Measurements from ENCODE around the gene NALF2.

The NALF2 gene

GRCh38 chrX:69503782-69504625 lies at the start of gene NALF2:
TSS of gene NALF2 (plus strand) at chrX:69504326. CDS start at chrX:69505283, 957 bp downstream.
- DNase-seq (ENCODE audit: low spot score) = peak; percentile 22

DNA sequence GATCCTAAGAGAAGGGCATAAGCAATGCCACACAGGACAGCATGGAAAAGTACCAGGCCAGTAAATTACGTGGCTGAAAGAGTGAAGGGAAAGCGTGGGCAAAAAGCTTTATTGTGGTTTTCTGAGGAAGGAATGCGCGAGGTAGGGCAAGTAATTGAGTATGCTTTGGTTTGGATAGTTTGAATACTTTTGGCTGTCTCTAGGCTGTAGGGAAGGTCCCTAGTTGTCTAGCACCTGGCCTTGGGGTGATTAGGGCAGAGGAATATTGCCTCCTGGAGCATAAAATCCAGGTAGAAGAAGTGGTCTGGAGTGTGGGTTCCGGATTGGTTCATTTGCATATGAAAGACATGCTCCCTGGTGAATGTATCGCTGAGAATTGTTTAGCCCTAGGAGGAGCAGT lies 46.4 kb upstream of the NALF2 start:
- no peak for DNase-seq (ENCODE audit: low spot score)

- DNase-seq (ENCODE audit: low spot score) = no peak
These were observed 37.6 kb upstream of the NALF2 start for GRCh38 chrX:69466546-69466945.

DNA sequence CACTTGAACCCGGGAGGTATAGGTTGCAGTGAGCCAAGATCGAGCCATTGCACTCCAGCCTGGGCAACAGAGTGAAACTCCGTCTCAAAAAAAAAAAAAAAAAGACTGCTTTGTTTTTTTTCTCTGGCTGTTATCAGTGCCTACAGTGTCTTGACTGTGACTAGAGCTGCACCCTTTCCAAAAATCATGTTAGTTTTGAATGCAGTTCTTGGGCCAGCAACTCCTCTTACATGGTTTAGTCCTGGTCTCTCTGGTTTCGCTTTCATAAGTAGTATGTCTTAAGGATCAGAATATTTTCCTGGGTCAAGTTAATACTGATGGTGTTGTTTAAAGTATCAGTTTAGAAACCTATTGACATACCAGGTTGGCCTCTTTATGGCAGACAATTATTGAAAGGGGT lies 34.2 kb upstream of the NALF2 start:
- no peak for DNase-seq (ENCODE audit: low spot score)

DNA sequence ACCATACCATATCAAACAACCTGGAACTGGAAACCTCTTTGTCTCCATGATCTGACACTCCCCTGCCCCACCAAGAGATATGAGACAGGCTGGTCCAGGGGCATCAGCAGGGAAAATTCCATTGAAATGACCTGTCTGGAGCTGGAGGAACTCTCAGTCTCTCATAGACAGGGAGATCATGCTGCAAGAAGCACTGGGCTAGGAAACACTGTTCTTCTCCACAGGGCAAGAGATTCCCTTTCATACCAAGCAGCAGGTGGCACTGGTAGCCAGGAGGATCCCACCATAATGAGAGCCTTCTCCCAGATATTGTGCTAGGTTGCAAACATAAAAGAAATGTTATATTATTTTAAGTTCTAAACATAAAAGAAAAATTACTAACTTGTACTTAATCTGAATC lies 14.5 kb upstream of the NALF2 start:
- DNase-seq (ENCODE audit: low spot score) = no peak

DNA sequence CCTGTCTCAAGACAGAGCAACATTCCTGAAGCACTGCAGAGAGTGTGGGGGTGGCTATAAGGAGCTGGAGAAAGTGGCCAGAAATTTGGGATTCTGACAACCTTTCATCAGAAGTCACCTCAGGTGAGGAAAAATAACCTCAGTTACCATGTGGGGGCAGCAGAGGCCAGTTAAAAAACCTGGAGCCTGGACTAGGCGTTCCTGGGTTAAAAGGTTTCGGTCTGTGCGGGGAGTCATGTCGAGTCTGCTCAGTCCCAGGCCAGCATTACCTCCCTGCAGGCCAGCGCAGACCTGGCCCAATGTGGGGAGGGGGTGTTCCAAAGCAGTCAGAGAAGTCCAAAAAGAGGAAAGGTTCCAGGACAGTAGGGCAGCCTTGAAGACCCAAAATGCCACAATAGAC lies 10.9 kb upstream of the NALF2 start:
- DNase-seq (ENCODE audit: low spot score) = peak; percentile 35

DNA sequence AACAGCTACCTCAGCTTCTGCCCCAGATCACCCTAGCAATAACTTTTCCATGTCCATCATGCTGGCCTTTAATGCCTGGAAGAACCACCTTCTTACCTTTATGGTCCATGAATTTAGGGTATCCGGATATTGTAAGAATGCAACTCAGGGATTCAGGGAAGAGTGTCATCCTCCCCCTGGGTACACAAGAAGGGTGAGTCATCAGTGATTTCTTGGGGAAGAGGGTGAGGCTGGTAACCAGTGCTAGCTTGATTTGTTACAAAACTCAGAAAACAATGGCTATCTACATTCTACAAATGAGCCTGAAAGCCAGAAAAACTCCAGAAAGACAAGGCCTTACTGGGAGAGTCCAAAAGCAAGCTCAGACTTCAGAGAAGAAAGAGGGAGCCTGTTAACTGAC lies 10.4 kb upstream of the NALF2 start:
- DNase-seq (ENCODE audit: low spot score) = no peak

DNA sequence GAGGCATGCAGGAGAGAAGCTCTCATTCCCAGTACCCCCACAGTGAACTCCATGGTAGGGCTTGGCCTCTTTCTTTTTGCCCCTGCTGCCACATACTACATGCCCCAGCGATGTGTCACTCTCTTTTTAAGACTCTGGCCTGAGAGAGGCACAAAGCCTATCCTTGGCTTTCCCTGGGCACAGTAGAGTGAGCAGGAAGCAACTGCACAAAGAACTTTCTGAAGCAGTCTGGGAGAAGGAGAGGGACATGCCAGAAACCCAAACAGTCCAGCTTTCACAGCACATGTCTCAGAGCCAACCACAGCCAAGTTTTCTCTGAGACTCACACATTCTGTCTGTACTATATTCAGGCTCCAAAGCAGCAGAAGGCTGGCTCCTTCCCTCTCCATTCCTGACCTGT lies 7.9 kb upstream of the NALF2 start:
- DNase-seq (ENCODE audit: low spot score) = no peak

GRCh38 chrX:69501429-69501828 lies 2.7 kb upstream of the NALF2 start:
- DNase-seq (ENCODE audit: low spot score) = no peak

DNA sequence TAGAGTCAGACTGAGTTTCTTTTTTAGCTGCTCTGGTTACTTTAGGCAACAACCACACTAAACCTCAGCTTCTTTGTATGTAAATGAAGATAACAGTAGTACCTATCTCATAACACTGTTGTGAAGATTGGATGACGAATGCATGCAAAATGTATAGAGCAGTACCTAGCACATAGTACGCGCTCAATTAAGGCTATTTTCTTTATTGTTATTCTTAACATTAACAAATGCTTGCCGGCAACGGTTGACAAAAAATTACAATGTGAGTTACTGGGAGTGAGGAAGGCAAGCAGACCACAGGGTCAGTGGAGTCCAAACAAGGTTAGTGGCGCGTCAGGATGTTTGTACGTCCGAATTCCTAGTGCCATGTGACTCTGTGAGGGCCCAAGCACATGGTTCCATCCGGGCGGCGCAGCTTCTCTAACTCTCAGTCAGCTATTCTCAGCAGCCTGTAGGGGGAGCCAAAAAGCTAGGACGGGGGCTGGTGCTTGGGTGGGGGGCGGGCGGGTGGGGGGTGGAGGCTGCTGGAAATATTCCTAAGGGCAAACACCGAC lies 821 bp upstream of the NALF2 start:
- DNase-seq (ENCODE audit: low spot score) = no peak

DNA sequence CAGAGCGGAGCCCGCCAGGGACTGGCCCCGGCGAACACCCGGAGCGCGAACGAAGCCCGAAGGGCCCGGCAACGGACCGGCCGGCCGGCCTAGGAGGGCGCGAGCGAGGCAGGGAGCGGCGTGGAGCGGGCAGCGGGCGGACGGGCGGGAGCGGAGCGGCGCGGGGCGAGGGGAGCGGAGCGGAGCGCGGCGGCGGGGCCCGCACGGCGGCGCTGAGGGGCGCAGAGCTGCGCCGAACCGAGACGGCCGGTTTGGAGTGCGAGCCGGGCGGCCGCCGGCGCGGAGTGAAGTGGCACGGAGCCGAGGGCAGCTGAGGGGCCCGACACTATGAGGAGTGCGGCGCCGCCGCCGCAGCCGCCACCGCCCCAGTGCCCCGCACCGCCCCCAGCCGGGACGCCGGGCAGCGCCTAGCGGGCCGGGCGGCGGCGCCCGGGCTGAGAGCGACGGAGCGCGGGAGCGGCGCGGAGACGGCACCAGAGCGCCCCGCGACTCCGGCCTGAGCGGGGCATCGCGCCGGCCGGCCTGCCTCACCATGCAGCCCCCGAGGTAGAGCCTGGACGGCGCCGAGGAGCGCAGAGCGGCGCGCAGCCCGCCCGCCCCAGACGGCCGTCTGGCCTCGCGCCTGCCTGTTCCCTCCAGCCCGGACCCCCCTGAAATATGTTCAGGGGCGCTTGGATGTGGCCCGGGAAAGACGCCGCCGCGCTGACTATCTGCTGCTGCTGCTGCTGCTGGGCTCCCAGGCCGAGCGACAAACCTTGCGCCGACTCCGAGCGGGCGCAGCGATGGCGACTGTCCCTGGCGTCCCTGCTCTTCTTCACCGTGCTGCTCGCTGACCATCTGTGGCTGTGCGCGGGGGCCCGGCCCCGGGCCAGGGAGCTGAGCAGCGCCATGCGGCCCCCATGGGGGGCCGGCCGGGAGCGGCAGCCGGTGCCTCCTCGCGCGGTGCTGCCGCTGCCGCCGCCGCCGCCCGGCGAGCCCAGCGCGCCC lies 793 bp downstream of the NALF2 start:
- no peak for DNase-seq (ENCODE audit: low spot score)

DNA sequence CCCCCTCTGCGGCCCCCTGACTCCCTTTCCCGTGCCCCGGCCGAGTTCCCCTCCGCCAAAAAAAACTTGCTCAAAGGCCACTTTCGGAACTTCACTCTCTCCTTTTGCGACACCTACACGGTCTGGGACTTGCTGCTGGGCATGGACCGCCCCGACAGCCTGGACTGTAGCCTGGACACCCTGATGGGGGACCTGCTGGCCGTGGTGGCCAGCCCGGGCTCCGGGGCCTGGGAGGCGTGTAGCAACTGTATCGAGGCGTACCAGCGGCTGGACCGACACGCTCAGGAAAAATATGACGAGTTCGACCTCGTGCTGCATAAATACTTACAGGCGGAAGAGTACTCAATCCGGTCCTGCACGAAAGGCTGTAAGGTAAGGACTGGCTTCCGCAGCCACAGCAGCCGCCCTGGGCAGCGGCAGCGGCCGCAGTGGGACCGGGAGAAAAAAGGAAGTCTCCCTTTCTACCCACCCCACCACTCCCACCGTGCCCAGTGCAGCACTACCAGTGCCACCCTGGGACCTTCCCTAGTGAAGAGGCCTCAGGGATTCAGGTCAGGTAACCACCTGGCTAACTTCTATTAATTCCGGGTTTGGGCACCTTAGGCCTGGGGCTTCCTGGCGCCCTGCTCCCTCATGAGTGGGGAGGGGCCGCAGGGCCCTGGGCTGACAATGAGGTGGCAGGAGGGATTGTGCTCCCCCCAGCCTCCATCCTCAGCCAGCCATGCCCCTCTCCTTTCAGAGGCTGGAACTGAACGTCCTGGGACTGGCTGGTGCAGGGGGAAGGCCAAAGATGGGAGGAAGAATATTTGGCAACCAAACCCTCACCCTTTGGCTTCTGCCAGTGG lies 1.9 kb downstream of the NALF2 start:
- DNase-seq (ENCODE audit: low spot score) = no peak

DNA sequence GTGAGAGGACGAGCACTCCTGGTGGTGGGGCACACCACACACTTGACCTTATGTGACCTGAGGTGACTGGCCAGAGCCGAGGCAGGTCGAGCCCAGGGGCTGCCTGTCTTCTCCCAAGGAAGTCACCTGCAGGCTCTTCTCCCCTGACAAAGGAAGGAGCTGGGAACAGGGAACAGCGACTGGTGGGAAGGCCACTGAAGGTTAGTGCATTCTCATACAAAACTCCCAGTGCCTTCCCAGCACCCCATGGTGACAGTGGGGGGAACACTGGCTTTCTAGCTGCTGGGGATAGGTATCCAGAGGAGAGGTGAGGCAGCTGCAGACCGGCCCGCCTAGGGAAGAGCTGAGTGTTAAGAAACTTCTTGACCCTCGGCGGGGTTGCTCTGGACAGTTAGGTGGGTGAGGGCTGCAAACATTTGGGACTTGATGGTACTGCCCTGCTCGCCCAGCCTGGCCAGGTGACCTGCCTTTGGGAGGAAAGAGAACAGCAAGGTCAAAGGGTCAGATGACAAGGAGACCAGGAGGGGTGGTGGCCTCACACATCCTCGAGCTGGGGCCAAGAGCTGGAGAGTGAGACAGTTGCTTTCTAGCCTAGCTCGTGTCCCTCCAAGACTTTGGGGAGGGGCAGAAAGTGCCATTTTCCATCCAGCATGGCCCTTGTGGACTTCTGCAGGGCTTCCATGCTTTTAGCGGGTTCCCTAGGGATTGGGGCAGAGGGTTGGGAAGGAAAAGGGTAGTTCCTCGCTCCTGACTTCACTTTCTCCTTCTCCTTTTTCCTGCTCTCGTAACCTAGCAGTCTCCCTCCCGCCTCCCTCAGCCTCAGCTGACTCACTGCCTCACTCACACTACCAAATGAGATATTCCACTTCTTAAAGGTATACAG lies 2.7 kb downstream of the NALF2 start:
- no peak for DNase-seq (ENCODE audit: low spot score)

- no peak for DNase-seq (ENCODE audit: low spot score)
These were observed 3.3 kb downstream of the NALF2 start for GRCh38 chrX:69507500-69507789.

DNA sequence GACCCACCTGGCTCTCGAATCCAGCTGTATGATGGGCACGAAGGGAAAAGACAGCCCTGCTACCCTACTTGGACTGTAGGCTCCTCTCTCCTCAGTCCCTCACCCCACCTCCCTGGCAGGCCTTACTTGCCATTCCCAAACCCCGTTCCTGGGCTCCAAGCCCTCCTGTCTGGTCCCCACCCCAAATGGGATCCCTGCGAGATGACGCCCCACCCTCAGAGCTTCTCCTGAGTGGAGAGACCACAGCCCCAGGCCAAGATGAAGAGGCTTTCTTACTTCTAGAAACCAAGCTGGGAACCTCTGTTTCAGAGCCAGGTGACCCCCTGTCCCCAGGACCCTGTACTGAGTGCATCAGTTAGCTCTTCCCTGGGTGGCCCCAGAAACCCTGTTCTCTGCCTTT lies 4.5 kb downstream of the NALF2 start:
- DNase-seq (ENCODE audit: low spot score) = no peak

GRCh38 chrX:69510137-69510715 lies 6.1 kb downstream of the NALF2 start:
- DNase-seq (ENCODE audit: low spot score) = no peak

GRCh38 chrX:69510914-69511513 lies 6.9 kb downstream of the NALF2 start:
- no peak for DNase-seq (ENCODE audit: low spot score)

DNA sequence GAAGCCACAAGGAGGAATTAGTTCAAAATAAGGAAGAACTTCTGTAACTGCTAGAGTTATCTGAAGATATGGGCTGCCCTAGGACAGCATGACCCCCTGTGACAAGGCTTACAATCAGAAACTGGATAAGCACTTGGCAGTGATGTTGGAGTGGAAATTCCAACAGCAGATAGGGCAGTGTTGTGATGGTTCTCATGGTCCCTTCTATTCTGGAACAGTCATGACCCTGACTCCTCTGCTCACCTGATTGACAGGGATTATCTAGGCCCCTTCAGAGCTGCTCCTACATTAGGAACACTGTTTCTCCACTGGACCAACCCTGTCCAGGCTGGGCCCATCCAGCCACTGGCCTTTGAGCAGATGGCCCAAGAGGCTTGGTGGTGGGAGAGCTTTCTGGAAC lies 17.9 kb downstream of the NALF2 start:
- no peak for DNase-seq (ENCODE audit: low spot score)

DNA sequence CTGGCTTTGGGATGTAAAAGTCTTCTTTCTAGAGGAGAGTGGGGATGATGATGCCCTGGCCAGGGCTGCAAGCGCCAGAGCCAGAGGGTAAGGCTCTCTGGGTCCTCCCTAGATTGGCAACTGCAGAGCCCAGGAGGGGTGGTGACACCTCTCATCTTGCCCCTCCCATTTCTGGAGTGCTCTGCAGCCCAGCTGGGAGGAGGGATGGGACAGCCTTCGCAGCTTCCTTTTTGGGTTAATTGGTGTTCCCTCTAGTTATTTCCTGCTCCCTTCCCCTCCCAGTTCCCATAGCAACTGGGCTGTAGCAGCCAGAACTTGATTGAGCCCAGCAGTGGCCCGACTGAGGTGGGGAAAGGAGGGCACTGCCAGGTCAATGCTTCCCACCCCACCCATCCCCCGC lies 19.2 kb downstream of the NALF2 start:
- no peak for DNase-seq (ENCODE audit: low spot score)

DNA sequence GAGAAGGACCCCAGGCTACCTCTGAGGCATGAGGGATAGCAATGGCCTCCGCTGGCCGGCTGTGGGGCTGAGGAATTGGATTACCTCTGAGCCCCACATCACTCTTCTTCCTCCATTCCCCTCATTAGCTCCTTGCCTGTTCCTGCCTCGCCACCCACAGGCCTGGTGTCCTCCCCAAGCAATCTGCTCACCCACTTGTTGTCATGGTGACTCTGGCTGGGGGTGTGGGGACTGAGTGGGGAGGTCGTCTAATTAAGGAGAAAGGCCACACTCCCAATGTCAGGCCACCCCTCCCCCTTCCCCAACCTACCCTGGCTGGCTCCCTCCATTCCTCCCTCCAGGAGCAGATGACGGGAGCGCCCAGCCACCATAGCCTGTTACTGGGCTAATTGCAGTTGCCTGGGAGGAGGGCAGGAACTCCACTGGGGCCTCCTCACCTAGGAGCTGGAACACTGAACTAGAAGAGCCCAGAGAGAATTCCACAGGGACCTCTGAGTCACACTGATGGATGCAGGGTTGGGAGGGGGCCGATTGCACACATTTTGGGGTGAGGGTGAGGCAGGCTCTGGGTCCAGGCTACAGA lies 20.7 kb downstream of the NALF2 start:
- DNase-seq (ENCODE audit: low spot score) = no peak

All from AG08395 (cell line).